ENCODE results near the gene FAM3C. TPM values are rescaled to one million over a fixed set of nuclear protein-coding genes. Genes with fewer than 3 reads are reported as not detected.
"Not testable (repeated sequence)": the region's sequence is repeated elsewhere in the genome, so short reads cannot be mapped to it uniquely, and the experiment has no call there.

FAM3C gene
- total RNA-seq, 2 donors from 2014 or later = 33.6 to 69.3 TPM

DNA sequence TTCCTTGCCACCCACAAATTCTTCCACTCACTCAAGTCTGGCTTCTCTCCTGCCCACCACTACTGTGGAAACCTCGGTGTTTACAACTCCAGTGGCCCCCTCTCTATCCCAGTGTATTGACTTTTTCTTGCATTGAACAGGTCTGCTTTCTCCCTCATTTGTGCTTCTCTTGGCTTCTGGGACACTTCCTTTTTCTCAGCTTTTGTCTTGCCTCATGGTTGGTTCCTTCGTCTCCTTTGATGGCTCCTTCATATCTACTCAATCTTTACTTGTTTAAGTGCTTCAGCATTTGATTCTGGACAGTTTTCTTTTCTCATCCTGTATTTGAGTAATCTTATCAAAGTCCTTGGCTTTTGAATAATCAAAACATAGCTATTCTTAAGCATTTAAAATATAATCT, 35.9 kb upstream of the FAM3C start:
- no peaks in the 10 kb centered on the region for H3K36me3 ChIP-seq (replicated peaks in 1 of 2; ENCODE audit: insufficient read depth in 1 of 2, low read depth in 2 of 2)
- WGBS, 2 donors = 88 to 96% methylated on average over 2 of the region's 2 CpGs
- no peak overlapping the region for H3K4me3 ChIP-seq
- intact Hi-C loops (cut with DNase I) = no loop called here
- H3K27me3 ChIP-seq = no peaks in the 10 kb centered on the region
- peaks cover 9% of the 10 kb centered on the region for H3K4me1 ChIP-seq
- H3K27ac ChIP-seq = no peak overlapping the region
- ATAC-seq (no peak), DNase-seq (no peak)
- TF ChIP-seq POLR2A (IDR thresholded peaks at IDR 0.05) = no peak
- TF ChIP-seq, protein P1, sequence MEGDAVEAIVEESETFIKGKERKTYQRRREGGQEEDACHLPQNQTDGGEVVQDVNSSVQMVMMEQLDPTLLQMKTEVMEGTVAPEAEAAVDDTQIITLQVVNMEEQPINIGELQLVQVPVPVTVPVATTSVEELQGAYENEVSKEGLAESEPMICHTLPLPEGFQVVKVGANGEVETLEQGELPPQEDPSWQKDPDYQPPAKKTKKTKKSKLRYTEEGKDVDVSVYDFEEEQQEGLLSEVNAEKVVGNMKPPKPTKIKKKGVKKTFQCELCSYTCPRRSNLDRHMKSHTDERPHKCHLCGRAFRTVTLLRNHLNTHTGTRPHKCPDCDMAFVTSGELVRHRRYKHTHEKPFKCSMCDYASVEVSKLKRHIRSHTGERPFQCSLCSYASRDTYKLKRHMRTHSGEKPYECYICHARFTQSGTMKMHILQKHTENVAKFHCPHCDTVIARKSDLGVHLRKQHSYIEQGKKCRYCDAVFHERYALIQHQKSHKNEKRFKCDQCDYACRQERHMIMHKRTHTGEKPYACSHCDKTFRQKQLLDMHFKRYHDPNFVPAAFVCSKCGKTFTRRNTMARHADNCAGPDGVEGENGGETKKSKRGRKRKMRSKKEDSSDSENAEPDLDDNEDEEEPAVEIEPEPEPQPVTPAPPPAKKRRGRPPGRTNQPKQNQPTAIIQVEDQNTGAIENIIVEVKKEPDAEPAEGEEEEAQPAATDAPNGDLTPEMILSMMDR (IDR thresholded peaks at IDR 0.05) = no peak
- no peaks in the 10 kb centered on the region for H3K9me3 ChIP-seq

DNA sequence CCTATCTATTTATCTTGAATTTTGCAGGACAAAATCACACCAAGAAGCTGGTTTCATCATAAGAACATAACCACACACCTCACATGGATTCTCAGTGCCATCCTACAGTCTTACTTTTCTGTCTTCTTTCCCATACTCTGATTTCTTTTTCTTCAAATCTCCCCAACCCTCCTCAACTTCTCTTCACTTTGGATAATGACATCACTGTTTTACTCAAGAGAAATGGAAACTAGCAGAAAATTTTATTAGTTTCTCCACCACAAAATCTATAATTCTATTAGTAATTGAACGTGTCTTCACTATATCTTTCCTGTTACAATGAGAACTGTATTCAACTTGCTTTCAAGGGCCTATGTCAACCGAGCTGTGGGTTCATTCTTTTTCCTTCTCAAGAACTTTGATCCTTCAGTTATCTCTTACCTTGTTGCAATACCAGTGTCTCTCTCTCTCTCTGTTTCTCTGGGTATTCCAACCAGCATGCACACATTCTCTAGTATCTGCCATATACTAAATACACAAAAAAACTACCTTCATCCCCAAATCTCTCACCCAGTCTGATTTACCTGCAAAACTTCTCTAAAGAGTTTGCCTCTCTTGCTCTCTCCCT, 35.4 kb upstream of the FAM3C start:
- Histone ChIP-seq H3K9me3 (no peaks in the 10 kb centered on the region), H3K27ac (no peak overlapping the region), H3K4me3 (no peak overlapping the region), H3K27me3 (no peaks in the 10 kb centered on the region), H3K36me3 (replicated peaks in 1 of 2; ENCODE audit: insufficient read depth in 1 of 2, low read depth in 2 of 2) (no peaks in the 10 kb centered on the region), H3K4me1 (peaks cover 9% of the 10 kb centered on the region)
- DNase-seq (no peak), ATAC-seq (no peak)
- no peak for TF ChIP-seq POLR2A (IDR thresholded peaks at IDR 0.05)
- TF ChIP-seq, protein P1 (IDR thresholded peaks at IDR 0.05) = no peak
- 80% methylated on average over 2 of the region's 2 CpGs for whole genome bisulfite sequencing, 2 donors
- intact Hi-C loops (cut with DNase I) = no loop called here

DNA sequence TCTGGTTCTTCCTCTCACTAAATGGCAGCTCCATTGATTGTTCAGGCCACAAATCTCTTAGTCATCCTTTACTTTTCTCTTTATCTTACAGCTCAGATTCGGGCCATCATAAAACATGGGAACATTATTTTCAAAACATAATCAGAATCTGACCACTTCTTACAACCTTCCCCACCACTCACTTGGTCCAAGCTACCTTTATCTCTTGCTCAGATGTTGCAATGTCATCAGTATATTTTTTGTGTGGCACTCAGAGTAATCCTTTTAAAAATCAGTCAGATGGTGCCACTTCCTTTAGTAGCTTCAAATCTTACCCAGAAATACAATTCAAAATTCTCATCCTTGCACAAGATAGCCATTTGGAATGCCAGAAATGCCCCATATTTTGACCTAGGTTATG, 34.5 kb upstream of the FAM3C start:
- ATAC-seq (no peak), DNase-seq (no peak)
- no peak overlapping the region for H3K27ac ChIP-seq
- H3K27me3 ChIP-seq = no peaks in the 10 kb centered on the region
- H3K9me3 ChIP-seq = no peaks in the 10 kb centered on the region
- H3K4me3 ChIP-seq = no peak overlapping the region
- TF ChIP-seq, protein P1 (IDR thresholded peaks at IDR 0.05) = no peak
- no peak for TF ChIP-seq POLR2A (IDR thresholded peaks at IDR 0.05)
- WGBS, 2 donors = 58 to 60% methylated on average over 1 of the region's 1 CpG
- H3K36me3 ChIP-seq (replicated peaks in 1 of 2; ENCODE audit: insufficient read depth in 1 of 2, low read depth in 2 of 2) = no peaks in the 10 kb centered on the region
- peaks cover 9% of the 10 kb centered on the region for H3K4me1 ChIP-seq
- intact Hi-C loops (cut with DNase I) = no loop called here

DNA sequence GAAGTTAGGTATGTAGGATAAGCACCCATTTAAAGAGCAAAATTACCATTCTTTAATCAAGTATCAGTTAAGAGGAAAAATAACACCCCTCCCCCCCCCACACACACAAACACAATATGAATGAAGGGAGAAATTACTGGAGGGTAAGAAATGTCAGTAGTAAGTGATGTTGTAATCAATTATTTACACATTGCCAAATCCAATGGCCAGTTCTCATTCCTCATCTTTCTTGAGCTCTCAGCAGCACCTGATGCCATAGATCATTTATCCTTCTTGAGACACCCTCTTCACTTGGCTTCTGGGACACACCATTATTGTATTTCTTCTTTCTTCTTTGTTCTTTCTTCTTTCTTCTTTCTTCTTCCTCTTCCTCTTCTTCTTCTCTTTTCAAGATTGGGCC, 33.7 kb upstream of the FAM3C start:
- TF ChIP-seq POLR2A (IDR thresholded peaks at IDR 0.05) = no peak
- TF ChIP-seq, protein P1 (IDR thresholded peaks at IDR 0.05) = no peak
- intact Hi-C loops (cut with DNase I) = no loop called here

DNA sequence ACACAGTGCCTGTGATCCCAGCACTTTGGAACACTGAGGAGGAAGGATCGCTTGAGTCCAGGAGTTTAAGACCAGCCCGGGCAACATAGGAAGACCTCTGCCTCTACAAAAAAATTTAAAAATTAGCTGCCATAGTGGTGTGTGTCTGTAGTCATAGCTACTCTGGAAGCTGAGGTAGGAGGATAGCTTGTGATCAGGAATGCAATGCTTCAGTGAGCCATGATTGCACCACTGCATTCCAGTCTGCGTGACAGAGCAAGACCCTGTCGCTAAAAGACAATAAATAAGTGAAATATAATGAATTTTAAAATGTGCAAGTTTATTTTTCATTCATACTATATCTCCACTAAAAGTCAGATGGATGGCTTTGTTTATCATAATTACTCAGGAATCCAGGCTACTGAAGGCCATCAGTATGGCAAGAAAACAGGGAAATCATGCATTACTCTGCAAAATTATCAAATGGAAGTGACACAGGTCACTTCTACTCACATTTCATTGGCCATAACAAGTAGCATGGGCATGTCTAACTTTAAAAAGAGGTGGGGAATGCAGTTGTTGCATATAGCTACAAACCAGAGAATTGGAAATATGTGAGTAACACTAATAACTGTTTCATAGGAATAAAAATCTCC, 32.9 kb upstream of the FAM3C start:
- H3K4me3 ChIP-seq = no peak overlapping the region
- intact Hi-C loops (cut with DNase I) = no loop called here
- no peak for TF ChIP-seq POLR2A (IDR thresholded peaks at IDR 0.05)
- TF ChIP-seq, protein P1 (IDR thresholded peaks at IDR 0.05) = no peak
- ATAC-seq (no peak), DNase-seq (no peak)
- no peaks in the 10 kb centered on the region for H3K36me3 ChIP-seq (replicated peaks in 1 of 2; ENCODE audit: insufficient read depth in 1 of 2, low read depth in 2 of 2)
- H3K9me3 ChIP-seq = no peaks in the 10 kb centered on the region
- H3K27ac ChIP-seq = no peak overlapping the region
- WGBS, 2 donors = 79 to 91% methylated on average over 4 of the region's 4 CpGs
- no peaks in the 10 kb centered on the region for H3K27me3 ChIP-seq
- peaks cover 3% of the 10 kb centered on the region for H3K4me1 ChIP-seq

More for the DNA sequence above, 33.7 kb upstream of the FAM3C start:
- no peak overlapping the region for H3K27ac ChIP-seq
- H3K4me3 ChIP-seq = no peak overlapping the region
- ATAC-seq = no peak
- no peak for DNase-seq
- peaks cover 9% of the 10 kb centered on the region for H3K4me1 ChIP-seq
- H3K27me3 ChIP-seq = no peaks in the 10 kb centered on the region
- H3K36me3 ChIP-seq (replicated peaks in 1 of 2; ENCODE audit: insufficient read depth in 1 of 2, low read depth in 2 of 2) = no peaks in the 10 kb centered on the region
- no peaks in the 10 kb centered on the region for H3K9me3 ChIP-seq

DNA sequence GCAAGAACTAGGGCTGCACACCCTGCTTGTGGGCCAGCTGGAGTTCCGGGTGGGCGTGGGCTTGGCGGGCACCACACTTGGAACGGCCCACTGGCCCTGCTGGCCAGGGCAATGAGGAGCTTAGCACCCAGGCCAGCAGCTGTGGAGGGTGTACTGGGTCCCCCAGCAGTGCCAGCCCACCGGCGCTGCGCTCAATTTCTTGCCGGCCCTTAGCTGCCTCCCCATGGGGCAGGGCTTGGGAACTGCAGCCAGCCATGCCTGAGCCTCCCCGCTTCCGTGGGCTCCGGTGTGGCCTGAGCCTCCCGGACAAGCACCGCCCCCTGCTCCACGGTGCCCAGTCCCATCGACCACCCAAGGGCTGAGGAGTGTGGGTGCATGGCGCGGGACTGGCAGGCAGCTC, 25.6 kb upstream of the FAM3C start:
- H3K9me3 ChIP-seq; ATAC-seq; H3K36me3 ChIP-seq (replicated peaks in 1 of 2; ENCODE audit: insufficient read depth in 1 of 2, low read depth in 2 of 2); intact Hi-C loops (cut with DNase I); H3K27me3 ChIP-seq; DNase-seq; H3K4me3 ChIP-seq: not testable (repeated sequence)
- WGBS, 2 donors = 97% methylated on average over 6 to 15 of the region's 17 CpGs
- Histone ChIP-seq H3K27ac (peak overlapping the region in 1 of 4 donors; percentile 26), H3K4me1 (peaks cover 31% of the 10 kb centered on the region)
